Activated CD8-positive, alpha-beta memory T cell treated with anti-CD3 and anti-CD28 coated beads, Interleukin-2, amount 50 U/mL, for 24 hours (primary cell): Measurements from ENCODE around the gene HYOU1.
"Not testable (repeated sequence)": the region's sequence is repeated elsewhere in the genome, so short reads cannot be mapped to it uniquely, and the experiment has no call there.

Experiments
- DNase-seq: peaks from one replicate; pipeline ENCODE4 v3.0.0-alpha.2; 2020; ENCODE audit errors: extremely low read depth

The HYOU1 gene, protein sequence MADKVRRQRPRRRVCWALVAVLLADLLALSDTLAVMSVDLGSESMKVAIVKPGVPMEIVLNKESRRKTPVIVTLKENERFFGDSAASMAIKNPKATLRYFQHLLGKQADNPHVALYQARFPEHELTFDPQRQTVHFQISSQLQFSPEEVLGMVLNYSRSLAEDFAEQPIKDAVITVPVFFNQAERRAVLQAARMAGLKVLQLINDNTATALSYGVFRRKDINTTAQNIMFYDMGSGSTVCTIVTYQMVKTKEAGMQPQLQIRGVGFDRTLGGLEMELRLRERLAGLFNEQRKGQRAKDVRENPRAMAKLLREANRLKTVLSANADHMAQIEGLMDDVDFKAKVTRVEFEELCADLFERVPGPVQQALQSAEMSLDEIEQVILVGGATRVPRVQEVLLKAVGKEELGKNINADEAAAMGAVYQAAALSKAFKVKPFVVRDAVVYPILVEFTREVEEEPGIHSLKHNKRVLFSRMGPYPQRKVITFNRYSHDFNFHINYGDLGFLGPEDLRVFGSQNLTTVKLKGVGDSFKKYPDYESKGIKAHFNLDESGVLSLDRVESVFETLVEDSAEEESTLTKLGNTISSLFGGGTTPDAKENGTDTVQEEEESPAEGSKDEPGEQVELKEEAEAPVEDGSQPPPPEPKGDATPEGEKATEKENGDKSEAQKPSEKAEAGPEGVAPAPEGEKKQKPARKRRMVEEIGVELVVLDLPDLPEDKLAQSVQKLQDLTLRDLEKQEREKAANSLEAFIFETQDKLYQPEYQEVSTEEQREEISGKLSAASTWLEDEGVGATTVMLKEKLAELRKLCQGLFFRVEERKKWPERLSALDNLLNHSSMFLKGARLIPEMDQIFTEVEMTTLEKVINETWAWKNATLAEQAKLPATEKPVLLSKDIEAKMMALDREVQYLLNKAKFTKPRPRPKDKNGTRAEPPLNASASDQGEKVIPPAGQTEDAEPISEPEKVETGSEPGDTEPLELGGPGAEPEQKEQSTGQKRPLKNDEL

DNA sequence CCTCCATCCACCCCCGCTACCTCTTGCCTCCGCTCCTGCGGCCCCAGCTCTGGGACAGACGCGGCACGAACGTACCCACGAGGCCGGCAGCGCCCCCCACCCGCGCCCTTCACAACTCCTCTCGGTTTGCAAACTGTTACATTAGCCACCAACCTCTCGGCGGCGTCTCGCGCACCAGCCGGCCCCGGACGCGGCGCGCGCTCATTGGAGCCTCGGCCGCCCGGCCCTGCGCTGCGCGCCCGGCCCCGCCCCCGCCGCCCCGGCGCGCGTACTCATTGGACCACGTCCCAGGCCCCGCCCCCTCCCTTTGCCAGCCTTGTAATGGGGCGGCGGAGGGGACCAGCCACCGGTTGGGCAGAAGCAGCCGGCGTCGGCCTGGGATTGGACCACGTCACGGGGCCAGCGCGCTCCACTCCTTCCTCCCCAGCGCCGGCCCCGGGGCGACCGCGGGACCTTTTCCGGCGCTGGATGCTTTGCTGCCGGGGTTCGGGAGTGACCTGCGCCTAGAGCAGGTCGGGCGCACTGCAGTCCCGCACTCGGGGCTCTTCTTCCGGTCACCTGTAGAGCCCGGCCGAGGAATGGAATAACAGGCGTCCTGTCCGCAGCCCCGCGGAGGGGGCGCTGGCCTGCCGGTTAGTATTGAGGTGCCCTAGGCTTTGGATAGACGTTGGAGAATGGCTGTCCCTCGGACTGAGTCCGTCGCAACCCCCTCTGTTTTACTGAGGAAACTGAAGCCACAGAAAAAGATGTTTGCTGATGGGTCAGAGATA is at the start of gene HYOU1:
HYOU1 (minus strand) TSS at position 206 of the 770 bp plus-strand sequence. CDS start 1,045 bp downstream, outside the sequence.
- DNase-seq: peak; percentile 91

DNA sequence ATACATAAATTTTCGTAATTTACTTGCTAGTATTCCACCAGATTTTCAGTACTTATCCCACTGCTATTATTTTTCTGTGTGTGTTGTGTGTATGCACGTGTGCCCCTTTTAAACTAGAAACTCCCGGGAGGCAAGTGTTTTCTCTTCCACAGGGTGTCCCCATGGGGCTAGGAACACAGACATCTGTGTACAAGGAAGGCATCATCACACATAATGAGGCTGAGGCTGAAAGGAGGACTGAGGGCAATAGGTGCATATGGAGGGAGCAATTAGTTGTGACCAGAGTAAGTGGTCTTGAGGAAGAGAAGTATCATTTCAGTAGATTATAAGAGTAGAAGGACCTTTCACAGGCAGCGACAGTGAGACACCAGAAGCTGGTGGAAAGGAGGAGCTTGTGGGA is 46.8 kb upstream of the HYOU1 start:
- no peak for DNase-seq

DNA sequence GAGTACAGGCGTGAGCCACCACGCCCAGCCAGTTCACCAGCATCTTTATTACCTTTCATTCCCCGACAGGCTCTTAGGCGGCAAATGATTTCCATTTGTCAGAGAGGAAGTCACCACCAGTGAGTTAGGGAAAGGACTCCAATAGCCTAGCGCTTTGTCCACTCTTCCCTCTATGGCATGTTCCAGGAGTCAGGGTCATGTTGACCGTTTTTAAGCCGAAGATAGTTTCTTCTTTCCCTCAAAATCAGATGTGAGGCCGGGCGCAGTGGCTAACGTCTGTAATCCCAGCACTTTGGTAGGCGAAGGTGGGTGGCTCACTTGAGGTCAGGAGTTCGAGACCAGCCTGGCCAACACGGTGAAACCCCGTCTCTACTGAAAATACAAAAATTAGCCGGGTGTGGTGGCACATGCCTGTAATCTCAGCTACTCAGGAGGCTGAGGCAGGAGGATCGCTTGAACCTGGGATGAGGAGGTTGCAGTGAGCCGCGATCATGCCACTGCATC is 46.2 kb upstream of the HYOU1 start:
- DNase-seq: not testable (repeated sequence)

DNA sequence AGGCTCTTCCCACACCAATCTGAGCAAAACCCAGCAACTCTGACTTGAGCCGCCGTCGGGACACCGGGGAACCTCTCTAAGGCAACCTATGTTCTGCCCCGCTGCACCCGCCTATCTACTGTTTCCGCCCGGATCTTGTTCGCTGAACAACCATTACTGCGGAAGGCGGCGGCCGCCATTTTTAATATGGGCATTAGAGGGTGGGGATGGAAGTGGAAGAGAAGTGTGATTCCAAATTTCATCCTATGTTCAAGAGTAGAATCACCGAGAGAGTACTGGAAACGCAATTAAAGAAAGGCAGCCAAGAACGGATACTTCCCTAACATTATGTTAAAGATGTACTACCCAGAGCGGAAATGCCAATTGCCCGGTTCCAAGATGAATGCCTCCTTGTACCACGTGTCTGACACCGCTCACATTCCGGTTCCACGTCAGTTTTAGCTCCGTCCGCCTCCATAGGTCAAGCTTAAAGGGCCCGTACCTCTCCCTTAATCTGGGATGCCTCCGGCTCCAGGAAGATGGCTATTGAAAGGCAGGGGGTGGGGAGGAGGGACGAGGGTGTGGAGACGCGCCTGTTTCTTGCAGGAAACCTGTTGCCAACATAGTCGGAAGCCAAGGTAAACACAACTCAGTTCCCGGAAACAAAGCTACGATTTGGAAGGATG is 44.9 kb upstream of the HYOU1 start, which contains the start of gene DPAGT1:
DPAGT1 (minus strand) TSS at position 95 of the 665 bp plus-strand sequence. CDS start 198 bp downstream, outside the sequence.
- DNase-seq: peak; percentile 80

DNA sequence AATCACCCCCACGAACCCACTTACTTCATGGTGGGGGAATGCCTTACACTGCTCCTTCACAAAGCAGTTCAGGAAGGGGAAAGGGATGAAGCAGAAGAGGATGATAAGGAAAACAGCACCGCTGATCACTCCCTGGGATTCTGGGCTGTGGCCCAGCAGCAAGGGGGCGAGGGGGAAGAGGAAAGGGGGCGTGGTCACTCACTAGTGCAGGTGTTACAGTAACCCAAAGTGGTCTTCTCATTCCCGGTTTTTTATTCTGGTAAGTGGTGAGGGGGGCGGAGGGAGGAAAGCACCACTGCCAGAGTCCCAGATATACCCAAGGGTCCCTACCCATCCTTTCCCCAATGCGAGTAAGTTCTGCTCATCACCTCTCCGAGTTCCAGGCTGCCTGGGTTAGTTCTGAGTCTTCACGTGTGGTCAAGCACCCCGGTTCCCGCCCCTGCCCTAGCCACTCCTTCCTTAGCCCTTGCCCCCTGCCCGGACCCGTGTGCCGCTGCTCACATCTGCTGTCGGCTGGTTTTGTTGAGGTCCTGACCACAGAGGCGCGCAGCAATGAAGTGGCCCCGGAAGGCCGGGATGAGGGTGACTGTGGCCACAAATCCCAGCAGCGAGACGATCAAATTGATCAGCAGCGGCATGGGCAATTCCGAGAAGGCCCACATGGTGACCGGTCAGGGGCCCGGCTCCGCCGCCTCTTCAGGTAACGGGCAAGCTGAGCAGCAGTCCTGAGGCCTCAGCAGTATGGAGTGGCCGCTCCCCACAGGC is 44.2 kb upstream of the HYOU1 start:
- no peak for DNase-seq

DNA sequence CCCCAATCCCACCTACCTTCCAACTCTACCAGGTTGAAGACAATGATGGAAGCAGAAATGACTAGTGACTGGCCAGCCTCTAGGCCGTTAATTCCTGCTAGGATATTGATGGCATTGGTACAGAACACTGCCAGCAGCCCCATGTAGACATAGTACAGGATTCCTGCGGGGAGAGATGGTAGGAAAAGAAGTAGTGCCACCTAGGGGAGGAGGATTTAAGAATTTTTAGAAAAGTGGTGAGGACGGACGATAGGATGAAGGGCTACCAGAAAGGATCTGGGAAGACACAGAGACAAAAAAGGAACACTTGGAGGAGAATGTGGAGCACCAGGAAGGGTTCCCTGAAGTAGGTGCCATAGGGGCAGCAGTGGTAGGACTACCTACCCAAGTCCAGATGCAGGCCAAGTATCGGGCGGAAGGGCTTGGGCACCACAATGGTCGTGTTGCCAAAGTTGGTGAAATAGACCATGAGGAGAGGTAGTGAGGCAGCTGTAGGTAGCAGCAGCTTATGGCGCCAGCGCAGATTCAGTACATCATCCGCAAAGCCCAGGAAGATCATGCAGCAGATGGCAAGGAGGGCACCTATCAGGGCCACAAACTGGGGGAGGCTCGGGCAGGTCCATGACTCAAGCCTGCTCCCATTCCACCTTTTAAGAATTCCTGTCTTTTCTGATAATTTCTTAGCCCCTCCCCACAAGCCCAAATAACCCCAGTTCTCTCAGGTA is 43.4 kb upstream of the HYOU1 start:
- no peak for DNase-seq

DNA sequence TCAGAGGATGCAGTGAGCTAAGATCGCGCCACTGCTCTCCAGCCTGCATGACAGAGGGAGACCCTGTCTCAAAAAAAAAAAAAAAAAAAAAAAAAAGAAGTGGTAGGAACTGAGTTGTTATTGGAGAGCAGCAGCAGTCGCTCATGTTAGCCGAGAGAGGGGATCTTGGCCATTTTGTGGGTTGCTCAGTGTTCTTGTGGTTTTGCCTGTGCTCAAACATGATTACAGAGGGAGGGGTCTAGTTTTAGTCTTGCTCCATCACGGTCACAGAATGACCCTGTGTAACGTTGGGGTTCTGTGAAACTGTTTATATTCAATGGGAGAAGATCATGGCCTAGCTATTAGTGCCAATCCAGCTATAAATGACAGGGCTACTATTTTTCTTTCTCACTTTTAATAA is 42.7 kb upstream of the HYOU1 start:
- DNase-seq: no peak

DNA sequence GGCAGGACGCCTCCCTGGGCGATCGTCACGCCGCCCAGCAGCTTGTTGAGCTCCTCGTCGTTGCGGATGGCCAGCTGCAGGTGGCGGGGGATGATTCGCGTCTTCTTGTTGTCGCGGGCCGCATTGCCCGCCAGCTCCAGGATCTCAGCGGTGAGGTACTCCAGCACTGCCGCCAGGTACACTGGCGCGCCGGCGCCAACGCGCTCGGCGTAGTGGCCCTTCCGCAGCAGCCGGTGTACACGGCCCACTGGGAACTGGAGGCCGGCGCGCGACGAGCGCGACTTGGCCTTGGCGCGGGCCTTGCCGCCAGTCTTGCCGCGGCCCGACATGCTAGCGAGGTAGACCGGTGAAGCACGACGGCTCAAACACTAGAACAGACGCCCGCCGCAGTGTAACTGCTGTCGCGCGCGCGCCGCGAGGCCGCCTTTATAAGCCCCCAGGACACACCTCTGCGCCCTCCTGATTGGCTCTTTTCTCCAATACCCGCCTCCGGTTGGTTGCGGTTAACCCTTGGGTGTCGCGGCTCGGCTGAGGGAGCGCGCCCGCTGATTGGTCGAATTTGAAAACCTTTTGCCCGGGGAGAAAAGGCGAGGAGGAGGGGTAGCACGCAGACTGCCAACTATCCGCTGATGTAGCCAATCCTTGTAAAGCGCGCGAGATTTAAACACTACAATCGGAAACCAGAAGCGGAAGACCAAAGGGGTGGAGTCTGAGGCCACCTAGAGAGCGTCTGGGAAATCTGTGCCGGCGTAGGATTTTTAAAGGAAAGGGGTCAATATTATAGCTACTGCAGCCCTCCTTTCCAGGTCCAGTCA is 38.3 kb upstream of the HYOU1 start:
- DNase-seq: peak; percentile 99

DNA sequence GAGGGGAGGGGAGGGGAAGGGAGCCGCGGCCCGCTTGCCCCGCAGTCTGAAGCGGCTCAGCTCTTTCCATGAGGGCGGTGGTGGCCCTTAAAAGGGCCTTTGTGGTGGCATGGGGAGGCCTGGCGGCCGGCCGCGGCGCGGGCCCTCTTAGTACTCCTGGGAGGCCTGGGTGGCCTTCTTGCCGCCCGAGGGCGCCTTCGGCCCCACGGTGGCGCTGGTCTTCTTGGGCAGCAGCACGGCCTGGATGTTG is 37.7 kb upstream of the HYOU1 start:
- DNase-seq: peak; percentile 14

DNA sequence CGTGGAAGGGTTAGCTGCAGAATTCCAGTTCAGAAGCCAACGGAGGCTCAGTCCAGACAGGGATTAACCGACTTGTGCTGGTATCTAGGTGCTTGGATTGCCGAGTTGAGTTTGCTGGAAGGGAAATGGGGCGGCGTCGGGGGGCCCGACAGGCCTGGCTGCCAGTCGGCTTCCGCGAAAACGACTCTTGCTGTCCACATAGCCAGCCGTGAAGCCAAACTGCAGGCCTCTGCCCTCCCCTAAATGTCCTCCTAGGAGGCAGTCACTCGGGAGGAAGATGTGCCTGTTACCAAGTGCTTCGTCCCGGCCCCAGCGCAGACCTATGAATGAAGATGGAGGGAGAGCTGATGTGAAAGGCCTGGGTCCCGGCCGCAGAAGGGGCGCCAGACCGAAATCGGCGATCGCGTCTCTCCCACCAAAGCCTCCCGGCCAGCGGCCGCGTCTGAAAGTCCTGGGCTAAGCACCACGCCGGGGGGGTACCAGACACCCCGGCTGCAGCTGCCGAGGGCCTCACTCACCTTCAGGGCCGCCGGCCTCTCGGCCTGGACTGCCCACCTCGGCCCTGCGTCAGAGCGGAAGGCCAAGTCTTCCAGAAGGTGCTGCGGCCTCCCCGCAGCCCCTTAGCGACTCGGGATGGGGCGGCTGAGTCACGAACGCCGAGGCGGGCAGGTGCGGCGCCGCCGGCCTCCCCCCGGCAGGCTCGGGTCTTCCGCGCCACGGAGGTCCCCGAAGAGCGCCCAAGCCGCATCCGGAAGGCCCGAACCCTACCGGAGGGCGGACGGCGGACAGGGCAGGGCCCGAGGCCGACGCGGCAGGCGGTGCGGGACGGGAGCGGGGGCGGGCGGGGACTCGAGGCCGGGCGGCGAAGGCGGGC is 37.2 kb upstream of the HYOU1 start:
- DNase-seq: no peak

DNA sequence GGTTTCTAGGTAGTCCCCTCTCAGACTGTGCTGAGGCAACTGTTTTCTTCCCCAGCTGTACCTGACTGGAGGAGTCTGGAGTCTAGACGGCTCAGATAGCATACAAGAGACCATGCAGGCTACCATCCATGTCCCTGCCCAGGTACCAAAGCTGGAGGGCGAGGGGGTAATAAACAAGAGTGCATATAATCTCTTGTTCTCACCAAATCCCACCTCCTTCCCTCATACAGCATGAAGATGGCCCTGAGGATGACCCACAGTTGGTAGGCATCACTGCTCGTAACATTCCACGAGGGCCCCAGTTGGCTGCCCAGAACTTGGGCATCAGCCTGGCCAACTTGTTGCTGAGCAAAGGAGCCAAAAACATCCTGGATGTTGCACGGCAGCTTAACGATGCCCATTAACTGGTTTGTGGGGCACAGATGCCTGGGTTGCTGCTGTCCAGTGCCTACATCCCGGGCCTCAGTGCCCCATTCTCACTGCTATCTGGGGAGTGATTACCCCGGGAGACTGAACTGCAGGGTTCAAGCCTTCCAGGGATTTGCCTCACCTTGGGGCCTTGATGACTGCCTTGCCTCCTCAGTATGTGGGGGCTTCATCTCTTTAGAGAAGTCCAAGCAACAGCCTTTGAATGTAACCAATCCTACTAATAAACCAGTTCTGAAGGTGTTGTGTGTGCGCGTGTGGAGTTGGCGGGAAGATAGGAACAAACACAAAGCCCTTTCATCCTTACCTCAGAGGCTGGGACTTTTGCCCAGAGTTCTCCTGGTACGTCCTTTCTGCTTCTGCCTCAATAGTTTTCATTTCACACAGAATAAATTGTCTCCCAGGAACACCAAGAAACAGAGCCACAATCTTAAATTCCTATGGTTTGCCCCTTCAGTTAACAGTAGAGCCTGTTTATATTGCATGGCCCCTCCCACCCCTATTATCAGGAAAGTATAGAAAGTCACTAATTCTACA is 36.2 kb upstream of the HYOU1 start:
- no peak for DNase-seq

DNA sequence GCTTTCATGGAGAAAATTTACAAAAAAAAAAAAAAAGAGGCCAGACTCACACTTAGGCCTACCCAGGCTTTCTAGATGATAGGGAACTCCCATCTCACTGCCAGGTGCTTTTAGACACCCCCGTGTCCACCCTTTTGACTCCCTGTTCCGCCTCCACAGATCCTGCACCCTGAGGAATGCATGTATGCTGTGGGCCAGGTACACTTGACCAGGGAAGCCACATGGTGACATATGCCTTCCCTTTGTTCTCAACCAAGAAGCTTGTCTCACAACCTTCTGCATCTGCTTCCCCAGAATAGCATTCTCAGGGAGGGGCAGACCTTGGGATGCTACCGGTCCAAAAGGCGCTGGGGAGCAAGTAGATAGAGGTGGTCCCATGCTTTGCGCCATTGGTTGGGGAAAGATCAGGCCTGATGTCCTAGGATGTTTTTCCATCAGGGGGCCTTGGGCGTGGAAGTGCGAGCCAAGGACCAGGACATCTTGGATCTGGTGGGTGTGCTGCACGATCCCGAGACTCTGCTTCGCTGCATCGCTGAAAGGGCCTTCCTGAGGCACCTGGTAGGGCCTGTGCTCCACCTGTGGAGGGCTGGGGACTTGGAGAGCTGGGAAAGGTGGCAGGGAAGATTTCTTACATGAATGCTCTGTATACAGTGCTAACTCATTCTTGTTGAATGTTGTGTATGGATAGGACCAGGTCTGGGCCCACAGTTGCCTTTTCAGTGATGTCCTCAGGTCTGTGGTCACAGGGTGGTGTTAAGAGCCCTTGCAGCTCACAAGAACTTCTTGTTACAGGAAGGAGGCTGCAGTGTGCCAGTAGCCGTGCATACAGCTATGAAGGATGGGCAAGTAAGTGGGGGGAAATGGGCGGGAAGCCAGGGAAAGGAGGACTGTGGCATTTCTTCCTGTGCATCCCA is 35.2 kb upstream of the HYOU1 start:
- no peak for DNase-seq

DNA sequence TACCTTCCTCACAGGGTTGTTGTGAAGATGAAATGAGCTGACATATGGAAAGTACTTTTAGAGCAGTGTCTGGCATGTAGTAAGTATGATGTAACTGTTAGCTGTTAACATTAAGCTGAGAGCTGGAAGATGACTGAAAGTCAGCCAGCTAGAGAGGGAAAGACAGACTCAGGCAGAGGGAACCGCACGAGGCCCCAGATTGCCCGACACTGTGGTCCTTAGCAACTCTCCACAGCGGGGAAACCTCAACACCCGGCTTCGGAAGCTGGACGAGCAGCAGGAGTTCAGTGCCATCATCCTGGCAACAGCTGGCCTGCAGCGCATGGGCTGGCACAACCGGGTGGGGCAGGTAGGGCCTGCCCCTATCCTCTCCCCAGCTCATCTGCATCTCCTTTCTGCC is 34.2 kb upstream of the HYOU1 start:
- DNase-seq: no peak

DNA sequence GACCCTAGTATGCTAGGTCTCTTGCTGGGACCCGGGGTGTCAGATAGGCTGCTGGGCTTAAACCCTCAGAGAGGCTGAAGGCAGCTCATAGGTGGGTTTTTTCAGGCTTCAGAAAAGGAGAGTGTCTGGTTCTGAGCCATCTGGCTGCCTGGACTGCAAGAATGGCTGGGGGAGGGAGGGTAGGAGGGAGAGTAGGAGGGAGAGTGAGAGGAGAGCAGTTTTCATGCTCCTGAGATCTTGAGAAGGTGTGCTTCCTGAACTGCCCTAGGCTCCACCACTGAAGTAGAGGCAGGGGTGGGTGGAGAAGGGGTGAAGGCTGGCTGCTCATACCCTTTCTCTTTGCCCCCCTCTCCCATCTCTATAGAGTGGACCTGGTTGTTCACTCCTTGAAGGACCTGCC is 32.3 kb upstream of the HYOU1 start:
- DNase-seq: no peak

DNA sequence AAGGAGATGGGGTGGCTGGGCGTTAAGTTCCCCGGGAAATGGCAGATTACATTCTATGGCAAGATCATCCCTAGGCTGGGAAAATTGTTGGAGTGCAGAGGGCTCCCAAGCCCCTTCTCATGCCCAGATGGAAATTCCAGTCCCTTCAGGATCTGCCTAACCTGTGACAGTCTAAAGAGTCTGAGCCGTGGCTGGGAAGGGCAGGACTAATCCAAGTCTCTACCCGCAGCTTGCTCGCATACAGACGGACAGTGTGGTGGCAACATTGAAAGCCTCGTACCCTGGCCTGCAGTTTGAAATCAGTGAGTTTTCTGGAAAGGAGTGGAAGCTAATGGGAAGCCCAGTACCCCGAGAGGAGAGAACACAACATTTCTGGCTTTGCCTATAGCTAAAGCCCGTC is 31.4 kb upstream of the HYOU1 start:
- DNase-seq: no peak
